ENCODE data around the gene CACNB4.

GRCh38 chr2:151995161-151995557 is 103.7 kb downstream of the CACNB4 start:
- TF ChIP-seq RAD21 (IDR thresholded peaks at IDR 0.05; ENCODE audit: low read depth), result no peak
- no peak for TF ChIP-seq ZBTB33 (IDR thresholded peaks at IDR 0.05; ENCODE audit: extremely low read depth, insufficient replicate concordance, low read length)
- TF ChIP-seq EZH2phosphoT487 (IDR thresholded peaks at IDR 0.05; ENCODE audit: borderline replicate concordance), result no peak
- TF ChIP-seq CTCF (IDR thresholded peaks at IDR 0.05 in 2 of 3, conservative IDR thresholded peaks at IDR 0.05 in 1 of 3; ENCODE audit: borderline replicate concordance in 1 of 3, insufficient read depth in 1 of 3, low read depth in 2 of 3, low read length in 2 of 3), result no peak
- no peak for TF ChIP-seq JUND (IDR thresholded peaks at IDR 0.05)
- TF ChIP-seq CBX3 (IDR thresholded peaks at IDR 0.05; ENCODE audit: low read depth), result no peak
- TF ChIP-seq CEBPB (IDR thresholded peaks at IDR 0.05; ENCODE audit: low read depth), result no peak
- TF ChIP-seq POLR2A (IDR thresholded peaks at IDR 0.05; ENCODE audit: borderline replicate concordance, extremely low read depth, insufficient read depth, insufficient read length), result no peak
- TF ChIP-seq EZH2 (IDR thresholded peaks at IDR 0.05), result no peak
- TF ChIP-seq YY1 (IDR thresholded peaks at IDR 0.05; ENCODE audit: extremely low read depth, insufficient replicate concordance, low read depth, low read length), result no peak

Measured in HCT116 (cell line).